Measurements from ENCODE around the gene C8G.

Gene C8G

GRCh38 chr9:136941231-136942111 is 3.6 kb upstream of the C8G start:
- no peak for DNase-seq (ENCODE audit: low spot score)

- DNase-seq (ENCODE audit: low spot score): no peak
Observed at GRCh38 chr9:136942112-136942880, 2.7 kb upstream of the C8G start.

- DNase-seq (ENCODE audit: low spot score): no peak
Observed at GRCh38 chr9:136942881-136943230, 2.2 kb upstream of the C8G start.

- peak; percentile 44 for DNase-seq (ENCODE audit: low spot score)
Observed at GRCh38 chr9:136943291-136944211, 1.5 kb upstream of the C8G start.

GRCh38 chr9:136944212-136944518 is 878 bp upstream of the C8G start:
- DNase-seq (ENCODE audit: low spot score): no peak

- DNase-seq (ENCODE audit: low spot score): no peak
Observed at GRCh38 chr9:136945333-136946227, 537 bp downstream of the C8G start.

- no peak for DNase-seq (ENCODE audit: low spot score)
Observed at GRCh38 chr9:136946228-136947027, 1.4 kb downstream of the C8G start.

GRCh38 chr9:136947028-136947891 is 2.2 kb downstream of the C8G start:
- DNase-seq (ENCODE audit: low spot score): no peak

- DNase-seq (ENCODE audit: low spot score): peak; percentile 30
Observed at GRCh38 chr9:136947955-136948510, 3.0 kb downstream of the C8G start.

GRCh38 chr9:136949239-136949816 is 4.3 kb downstream of the C8G start:
- DNase-seq (ENCODE audit: low spot score): no peak

- peak; percentile 95 for DNase-seq (ENCODE audit: low spot score)
Observed at GRCh38 chr9:136949817-136950655, 5.0 kb downstream of the C8G start.

- DNase-seq (ENCODE audit: low spot score): peak; percentile 23
Observed at GRCh38 chr9:136950656-136951276, 5.7 kb downstream of the C8G start.

GRCh38 chr9:136951541-136952320 is 6.7 kb downstream of the C8G start, which contains the start of gene LCN12:
LCN12 (plus strand) TSS chr9:136952273; CDS start chr9:136952328, 55 bp downstream.
- DNase-seq (ENCODE audit: low spot score): no peak

- no peak for DNase-seq (ENCODE audit: low spot score)
Observed at GRCh38 chr9:136952321-136952850, 7.3 kb downstream of the C8G start.

GRCh38 chr9:136952876-136953770 is 8.1 kb downstream of the C8G start:
- no peak for DNase-seq (ENCODE audit: low spot score)

Measured in kidney tubule cell (primary cell).